ENCODE measurements around the gene ARFGAP3. TPM values are rescaled to one million over a fixed set of nuclear protein-coding genes. Genes with fewer than 3 reads are reported as not detected.

The ARFGAP3 gene
- total and polyA plus RNA-seq, 2 experiments from 2014 or later: 53.7 to 89.5 TPM

- Histone ChIP-seq H4K20me1 (ENCODE audit: insufficient read depth, poor library complexity, severe bottlenecking) (no peaks in the 10 kb centered on the region), H3K27me3 (no peaks in the 10 kb centered on the region), H3K4me3 (no peak overlapping the region), H3K4me1 (ENCODE audit: insufficient read depth) (no peaks in the 10 kb centered on the region), H3K4me2 (no peak overlapping the region), H3K79me2 (peaks cover 4% of the 10 kb centered on the region), H3K27ac (no peak overlapping the region), H3K9me2 (replicated peaks; ENCODE audit: insufficient read depth) (no peaks in the 10 kb centered on the region), H2AFZ (no peak overlapping the region), H3K9me3 (ENCODE audit: low read depth) (no peaks in the 10 kb centered on the region), H3K36me3 (replicated peaks; ENCODE audit: insufficient read depth, low read depth) (no peaks in the 10 kb centered on the region)
- 96% methylated on average over 3 of the region's 3 CpGs for WGBS (ENCODE audit: low lambda C conversion rate, missing lambda C conversion rate)
- TF ChIP-seq EZH2 (IDR thresholded peaks at IDR 0.05; ENCODE audit: borderline replicate concordance) (no peak), EZH2phosphoT487 (IDR thresholded peaks at IDR 0.05; ENCODE audit: low read depth, severe bottlenecking, unreplicated experiment) (no peak)
- TF ChIP-seq, protein P1, sequence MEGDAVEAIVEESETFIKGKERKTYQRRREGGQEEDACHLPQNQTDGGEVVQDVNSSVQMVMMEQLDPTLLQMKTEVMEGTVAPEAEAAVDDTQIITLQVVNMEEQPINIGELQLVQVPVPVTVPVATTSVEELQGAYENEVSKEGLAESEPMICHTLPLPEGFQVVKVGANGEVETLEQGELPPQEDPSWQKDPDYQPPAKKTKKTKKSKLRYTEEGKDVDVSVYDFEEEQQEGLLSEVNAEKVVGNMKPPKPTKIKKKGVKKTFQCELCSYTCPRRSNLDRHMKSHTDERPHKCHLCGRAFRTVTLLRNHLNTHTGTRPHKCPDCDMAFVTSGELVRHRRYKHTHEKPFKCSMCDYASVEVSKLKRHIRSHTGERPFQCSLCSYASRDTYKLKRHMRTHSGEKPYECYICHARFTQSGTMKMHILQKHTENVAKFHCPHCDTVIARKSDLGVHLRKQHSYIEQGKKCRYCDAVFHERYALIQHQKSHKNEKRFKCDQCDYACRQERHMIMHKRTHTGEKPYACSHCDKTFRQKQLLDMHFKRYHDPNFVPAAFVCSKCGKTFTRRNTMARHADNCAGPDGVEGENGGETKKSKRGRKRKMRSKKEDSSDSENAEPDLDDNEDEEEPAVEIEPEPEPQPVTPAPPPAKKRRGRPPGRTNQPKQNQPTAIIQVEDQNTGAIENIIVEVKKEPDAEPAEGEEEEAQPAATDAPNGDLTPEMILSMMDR (IDR thresholded peaks at IDR 0.05; ENCODE audit: poor library complexity): no peak
- DNase-seq (ENCODE audit: low spot score): no peak
These were observed 48.6 kb downstream of the ARFGAP3 start for GRCh38 chr22:42808521-42808920.

DNA sequence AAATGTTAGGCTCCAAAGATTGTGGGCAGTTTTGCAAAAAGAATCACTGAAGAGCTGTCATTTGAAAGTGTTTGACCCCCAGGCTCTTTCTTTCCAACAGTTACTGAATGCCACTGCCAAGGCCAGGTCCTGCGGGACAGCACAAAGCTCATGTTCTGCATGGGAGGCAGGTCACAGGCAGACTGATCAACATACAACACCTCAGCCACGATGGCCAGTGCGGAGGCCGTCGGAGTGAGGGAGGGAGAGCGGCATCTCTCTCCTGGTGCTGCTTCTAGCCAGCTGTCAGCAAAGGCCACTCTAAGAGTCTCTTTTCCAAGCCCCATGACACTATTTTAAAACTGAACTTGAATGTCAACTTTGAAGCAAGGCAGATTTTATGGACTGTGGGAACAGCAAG lies 49.9 kb downstream of the ARFGAP3 start:
- Histone ChIP-seq H3K9me2 (replicated peaks; ENCODE audit: insufficient read depth) (no peaks in the 10 kb centered on the region), H3K27ac (no peak overlapping the region), H3K27me3 (no peaks in the 10 kb centered on the region), H3K36me3 (replicated peaks; ENCODE audit: insufficient read depth, low read depth) (no peaks in the 10 kb centered on the region), H2AFZ (no peak overlapping the region), H3K4me3 (no peak overlapping the region), H3K4me1 (ENCODE audit: insufficient read depth) (no peaks in the 10 kb centered on the region), H3K9me3 (ENCODE audit: low read depth) (no peaks in the 10 kb centered on the region), H3K79me2 (peaks cover 4% of the 10 kb centered on the region), H3K4me2 (no peak overlapping the region), H4K20me1 (ENCODE audit: insufficient read depth, poor library complexity, severe bottlenecking) (no peaks in the 10 kb centered on the region)
- TF ChIP-seq EZH2phosphoT487 (IDR thresholded peaks at IDR 0.05; ENCODE audit: low read depth, severe bottlenecking, unreplicated experiment): no peak
- TF ChIP-seq EZH2 (IDR thresholded peaks at IDR 0.05; ENCODE audit: borderline replicate concordance): no peak
- TF ChIP-seq, protein P1 (IDR thresholded peaks at IDR 0.05; ENCODE audit: poor library complexity): no peak
- no peak for DNase-seq (ENCODE audit: low spot score)
- 95% methylated on average over 6 of the region's 6 CpGs for WGBS (ENCODE audit: low lambda C conversion rate, missing lambda C conversion rate)

- DNase-seq (ENCODE audit: low spot score): no peak
- H3K27ac ChIP-seq: no peak overlapping the region
- H3K79me2 ChIP-seq: peaks cover 4% of the 10 kb centered on the region
These were observed 50.9 kb downstream of the ARFGAP3 start for GRCh38 chr22:42805998-42806830.

More at GRCh38 chr22:42805998-42806830, 50.9 kb downstream of the ARFGAP3 start:
- TF ChIP-seq, protein P1 (IDR thresholded peaks at IDR 0.05; ENCODE audit: poor library complexity): no peak
- TF ChIP-seq EZH2 (IDR thresholded peaks at IDR 0.05; ENCODE audit: borderline replicate concordance): no peak
- no peak for TF ChIP-seq EZH2phosphoT487 (IDR thresholded peaks at IDR 0.05; ENCODE audit: low read depth, severe bottlenecking, unreplicated experiment)
- Histone ChIP-seq H3K9me2 (replicated peaks; ENCODE audit: insufficient read depth) (no peaks in the 10 kb centered on the region), H3K27me3 (no peaks in the 10 kb centered on the region), H2AFZ (no peak overlapping the region), H4K20me1 (ENCODE audit: insufficient read depth, poor library complexity, severe bottlenecking) (no peaks in the 10 kb centered on the region), H3K4me2 (no peak overlapping the region), H3K4me1 (ENCODE audit: insufficient read depth) (no peaks in the 10 kb centered on the region), H3K36me3 (replicated peaks; ENCODE audit: insufficient read depth, low read depth) (no peaks in the 10 kb centered on the region), H3K4me3 (no peak overlapping the region), H3K9me3 (ENCODE audit: low read depth) (no peaks in the 10 kb centered on the region)
- 93% methylated on average over 15 of the region's 15 CpGs for WGBS (ENCODE audit: low lambda C conversion rate, missing lambda C conversion rate)
